ENCODE data around the gene BABAM2.

DNA sequence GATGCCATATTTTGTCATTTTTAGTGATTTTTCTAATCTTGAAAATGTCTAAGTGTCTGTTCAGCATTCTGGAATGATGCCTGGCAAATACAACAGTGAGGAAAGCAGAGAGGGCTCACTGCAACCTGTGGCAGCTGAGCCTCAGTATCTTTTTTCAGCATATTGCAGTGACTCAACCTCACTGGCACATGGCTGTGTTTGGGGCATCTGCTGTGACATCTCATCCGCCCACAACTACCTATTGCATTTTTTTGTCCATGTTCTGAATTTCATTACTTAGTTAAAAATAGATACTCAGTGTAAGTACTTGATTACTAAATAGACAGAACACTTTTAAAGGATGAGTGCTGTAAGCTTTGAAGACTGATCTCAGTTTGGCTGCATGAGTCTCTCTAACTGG lies 10.7 kb downstream of the BABAM2 start:
- TF ChIP-seq, protein P1, sequence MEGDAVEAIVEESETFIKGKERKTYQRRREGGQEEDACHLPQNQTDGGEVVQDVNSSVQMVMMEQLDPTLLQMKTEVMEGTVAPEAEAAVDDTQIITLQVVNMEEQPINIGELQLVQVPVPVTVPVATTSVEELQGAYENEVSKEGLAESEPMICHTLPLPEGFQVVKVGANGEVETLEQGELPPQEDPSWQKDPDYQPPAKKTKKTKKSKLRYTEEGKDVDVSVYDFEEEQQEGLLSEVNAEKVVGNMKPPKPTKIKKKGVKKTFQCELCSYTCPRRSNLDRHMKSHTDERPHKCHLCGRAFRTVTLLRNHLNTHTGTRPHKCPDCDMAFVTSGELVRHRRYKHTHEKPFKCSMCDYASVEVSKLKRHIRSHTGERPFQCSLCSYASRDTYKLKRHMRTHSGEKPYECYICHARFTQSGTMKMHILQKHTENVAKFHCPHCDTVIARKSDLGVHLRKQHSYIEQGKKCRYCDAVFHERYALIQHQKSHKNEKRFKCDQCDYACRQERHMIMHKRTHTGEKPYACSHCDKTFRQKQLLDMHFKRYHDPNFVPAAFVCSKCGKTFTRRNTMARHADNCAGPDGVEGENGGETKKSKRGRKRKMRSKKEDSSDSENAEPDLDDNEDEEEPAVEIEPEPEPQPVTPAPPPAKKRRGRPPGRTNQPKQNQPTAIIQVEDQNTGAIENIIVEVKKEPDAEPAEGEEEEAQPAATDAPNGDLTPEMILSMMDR (IDR thresholded peaks at IDR 0.05), result no peak
- TF ChIP-seq POLR2AphosphoS5 (IDR thresholded peaks at IDR 0.05) (no peak), EP300 (IDR thresholded peaks at IDR 0.05; ENCODE audit: low read depth) (no peak), POLR2A (IDR thresholded peaks at IDR 0.05) (no peak)

All from transverse colon (tissue), 4 donors.